Heart right ventricle (tissue), 16 donors: ENCODE measurements around the gene SPINK4. TPM values are rescaled to one million over a fixed set of nuclear protein-coding genes. Genes with fewer than 3 reads are reported as not detected.

ENCODE experiments used
- ATAC-seq, 8 donors: fragments of 200-7000 bp; cut with Tn5 transposase; one replicate each; pipeline ENCODE4 v1.9.1; 2020; ENCODE audit warnings: mild to moderate bottlenecking in 8 of 8, moderate library complexity in 8 of 8, moderate number of reproducible peaks in 1 of 8
- DNase-seq, 2 donors: peaks; one replicate each; pipeline ENCODE4 v3.0.0-alpha.2; 2020
- H3K27ac ChIP-seq, 10 donors: fragments of 200-600 bp; sonication (generic) in 2 of 10; one replicate each; pipeline versions ENCODE4 v1.5.0 to v1.8.0; 2020 to 2022; ENCODE audit warnings: mild to moderate bottlenecking in 3 of 10
- H3K27me3 ChIP-seq, 7 donors: fragments of 200-600 bp; one replicate each; pipeline ENCODE4 v1.8.0; 2021 to 2022; ENCODE audit warnings: mild to moderate bottlenecking in 2 of 7
- H3K36me3 ChIP-seq, 9 donors: fragments of 200-600 bp; sonication (generic) in 1 of 9; one replicate each; pipeline versions ENCODE4 v1.5.0 to v1.8.0; 2020 to 2022; ENCODE audit warnings: mild to moderate bottlenecking in 2 of 9
- H3K4me1 ChIP-seq, 9 donors: fragments of 200-600 bp; sonication (generic) in 1 of 9; one replicate each; pipeline versions ENCODE4 v1.5.0 to v1.8.0; 2020 to 2022; ENCODE audit warnings: mild to moderate bottlenecking in 4 of 9
- H3K4me3 ChIP-seq, 10 donors: fragments of 200-600 bp; sonication (generic) in 2 of 10; one replicate each; pipeline versions ENCODE4 v1.5.0 to v1.8.0; 2020 to 2022; ENCODE audit warnings: mild to moderate bottlenecking in 7 of 10, moderate library complexity in 2 of 10
- H3K9me3 ChIP-seq, 11 donors: fragments of 200-600 bp in 10 of 11; sonication (generic) in 2 of 11; one replicate each; pipeline versions ENCODE4 v1.5.0 to v1.8.0; 2013 to 2022; ENCODE audit warnings: mild to moderate bottlenecking in 2 of 11, control low read depth in 1 of 11, moderate library complexity in 1 of 11
- CTCF ChIP-seq, 9 donors: fragments of 200-600 bp; sonication (generic) in 2 of 9; IDR thresholded peaks; one replicate each; pipeline versions ENCODE4 v1.5.0 to v1.8.0; 2021 to 2022; ENCODE audit warnings: antibody characterized with exemption in 9 of 9, mild to moderate bottlenecking in 5 of 9, moderate library complexity in 1 of 9
- WGBS, 2 donors: extraction: QIAGEN DNeasy Blood & Tissue Kit; methylation state at CpG; one replicate each; pipeline ENCODE4 v1.1.7; 2013; ENCODE audit warnings: inconsistent platforms in 1 of 2; 5-methylcytosine and 5-hydroxymethylcytosine counted together
- intact Hi-C, 10 donors: fragments of 100-400 bp; cut with DNase I; formaldehyde crosslinking; loops; one replicate each; pipeline versions ENCODE4 v1.11.1 to v1.14.2; 2022
- polyA plus RNA-seq, 2 donors: library from polyadenylated mRNA; stranded (reverse); fragments of 200-250 nt; gene quantifications; one replicate each; pipeline ENCODE4 v1.2.3, GENCODE V29; 2013
- total RNA-seq, 10 donors: library from RNA; stranded (reverse); fragmentation: NEBNext Ultra II Directional in 3 of 10; extraction: Animal tissue kit (Norgen Biotek cat#: 25700) in 3 of 10; gene quantifications; one replicate each; pipeline versions ENCODE4 v1.2.1 to v1.2.4, GENCODE V29; 2021 to 2023
- donor health status: Arrhythmogenic right ventricular cardiomyopathy.
- donor health status: ischemic (EF 13 %, LVEDD 7.1; RV severe dilation, severe dysfunction).
- donor health status: healthy with polysubstance abuse.
- donor health status: DM: no; HTN: yes; CAD: no.
- donor health status: DM: no; HTN: no; CAD: no.
- donor health status: ischemic (EF 25% LVEDD 6.9; RV normal size, moderate dysfunction).
- donor health status: ischemic (EF 25% LVEDD 5.7; RV mildly dilated, moderate dysfunction).
- donor health status: healthy.
- donor health status: DM: yes; HTN: yes; CAD: no.
- donor health status: Ischemic cardiomyopathy.
- donor health status: ischemic (EF 35%, LVEDD 5.7; RV mildly dilated, moderate dysfunction).
- donor health status: nonischemic (EF 11% LVEDD 7.7; RV severe dilation, severe dysfunction).
- donor health status: DM: yes; HTN: yes; CAD: no.
- donor health status: PGD.
- donor health status: ischemic (EF 29% LVEDD 5.4; RV normal size, mild dysfunction).
- donor health status: nonischemic (EF 23%, LVEDD 6.1; RV moderate dilation, normal function).

The SPINK4 gene
- total and polyA plus RNA-seq, 12 donors = not detected

- peak in 1 of 8 donors; percentile 37 for ATAC-seq
- 96 to 98% methylated on average over 8 of the region's 8 CpGs for WGBS, 2 donors
- intact Hi-C loops = no loop called here
- H3K4me1 ChIP-seq = peaks cover 0 to 29% (median 6%) of the 10 kb centered on the region in 9 donors
- H3K27ac ChIP-seq = no peak overlapping the region
- H3K36me3 ChIP-seq = peaks cover 0 to 99% (median 69%) of the 10 kb centered on the region in 9 donors
- TF ChIP-seq CTCF (IDR thresholded peaks at IDR 0.05) = no peak
- H3K27me3 ChIP-seq = no peaks in the 10 kb centered on the region
- DNase-seq = no peak
- no peak overlapping the region for H3K4me3 ChIP-seq
- no peaks in the 10 kb centered on the region for H3K9me3 ChIP-seq
Measured at GRCh38 chr9:33255014-33255413, 15.0 kb downstream of the SPINK4 start.

- H3K36me3 ChIP-seq = peaks cover 0 to 100% (median 73%) of the 10 kb centered on the region in 9 donors
- TF ChIP-seq CTCF (IDR thresholded peaks at IDR 0.05) = no peak
- no peaks in the 10 kb centered on the region for H3K9me3 ChIP-seq
- H3K4me1 ChIP-seq = peaks cover 0 to 28% (median 6%) of the 10 kb centered on the region in 9 donors
- 89% methylated on average over 4 of the region's 4 CpGs for WGBS, 2 donors
- ATAC-seq (peak in 1 of 8 donors; percentile 31), DNase-seq (no peak)
- no peaks in the 10 kb centered on the region for H3K27me3 ChIP-seq
- intact Hi-C loops = no loop called here
- no peak overlapping the region for H3K4me3 ChIP-seq
- H3K27ac ChIP-seq = no peak overlapping the region
Measured at GRCh38 chr9:33255471-33255870, 15.5 kb downstream of the SPINK4 start.

GRCh38 chr9:33256236-33256635 lies 16.3 kb downstream of the SPINK4 start:
- H3K36me3 ChIP-seq = peaks cover 0 to 100% (median 77%) of the 10 kb centered on the region in 9 donors
- DNase-seq (no peak), ATAC-seq (no peak)
- H3K27ac ChIP-seq = peak overlapping the region in 1 of 10 donors; percentile 58
- H3K4me1 ChIP-seq = peaks cover 0 to 24% (median 6%) of the 10 kb centered on the region in 9 donors
- no peak overlapping the region for H3K4me3 ChIP-seq
- no peaks in the 10 kb centered on the region for H3K9me3 ChIP-seq
- intact Hi-C loops = no loop called here
- no peak for TF ChIP-seq CTCF (IDR thresholded peaks at IDR 0.05)
- WGBS, 2 donors = 71% methylated on average over 2 of the region's 2 CpGs
- no peaks in the 10 kb centered on the region for H3K27me3 ChIP-seq

- WGBS, 2 donors = 69 to 72% methylated on average over 4 of the region's 4 CpGs
- TF ChIP-seq CTCF (IDR thresholded peaks at IDR 0.05) = no peak
- Histone ChIP-seq H3K36me3 (peaks cover 0 to 100% (median 79%) of the 10 kb centered on the region in 9 donors), H3K4me1 (peaks cover 0 to 29% (median 6%) of the 10 kb centered on the region in 9 donors), H3K4me3 (no peak overlapping the region), H3K27ac (peak overlapping the region in 3 of 10 donors; percentile 38 to 60 (median 58)), H3K9me3 (no peaks in the 10 kb centered on the region), H3K27me3 (no peaks in the 10 kb centered on the region)
- peak in 6 of 8 donors; percentile 8 to 73 (median 60) for ATAC-seq
- intact Hi-C loops = no loop called here
- DNase-seq = no peak
Measured at GRCh38 chr9:33257276-33257675, 17.3 kb downstream of the SPINK4 start.
